ENCODE data around the gene MLXIP. TPM values are rescaled to one million over a fixed set of nuclear protein-coding genes. Genes with fewer than 3 reads are reported as not detected.

MLXIP gene
- total and polyA plus RNA-seq, 9 of the 15 experiments (the other 6 are each of a cell fraction or from before 2014, with no cell fraction given): 2.2 to 66.3 (median 18.1) TPM

GRCh38 chr12:122096591-122097149 is 18.1 kb downstream of the MLXIP start (continued):
- TF ChIP-seq C11orf30 (IDR thresholded peaks at IDR 0.05; ENCODE audit: low read depth): peak; percentile 58; the same call in 1 of the 2 replicates
- TF ChIP-seq CREB5 (CRISPR knock-in tag; IDR thresholded peaks at IDR 0.05): no peak
- TF ChIP-seq KDM4B (IDR thresholded peaks at IDR 0.05; ENCODE audit: borderline replicate concordance in 2 of 2, low read depth in 1 of 2): no peak
- TF ChIP-seq, protein P1, sequence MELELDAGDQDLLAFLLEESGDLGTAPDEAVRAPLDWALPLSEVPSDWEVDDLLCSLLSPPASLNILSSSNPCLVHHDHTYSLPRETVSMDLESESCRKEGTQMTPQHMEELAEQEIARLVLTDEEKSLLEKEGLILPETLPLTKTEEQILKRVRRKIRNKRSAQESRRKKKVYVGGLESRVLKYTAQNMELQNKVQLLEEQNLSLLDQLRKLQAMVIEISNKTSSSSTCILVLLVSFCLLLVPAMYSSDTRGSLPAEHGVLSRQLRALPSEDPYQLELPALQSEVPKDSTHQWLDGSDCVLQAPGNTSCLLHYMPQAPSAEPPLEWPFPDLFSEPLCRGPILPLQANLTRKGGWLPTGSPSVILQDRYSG (tag; conservative IDR thresholded peaks at IDR 0.05; ENCODE audit: low read depth): no peak
- TF ChIP-seq PHF21A (IDR thresholded peaks at IDR 0.05; ENCODE audit: borderline replicate concordance, low read depth): no peak
- no peak for TF ChIP-seq NFATC3 (IDR thresholded peaks at IDR 0.05)
- no peak for TF ChIP-seq IRF2 (CRISPR knock-in tag; IDR thresholded peaks at IDR 0.05)
- no peak for TF ChIP-seq ZNF717 (CRISPR knock-in tag; IDR thresholded peaks at IDR 0.05)
- no peak for TF ChIP-seq FOXK1 (CRISPR knock-in tag; IDR thresholded peaks at IDR 0.05; ENCODE audit: borderline replicate concordance)
- no peak for TF ChIP-seq MEIS2 (IDR thresholded peaks at IDR 0.05; ENCODE audit: partially characterized antibody)
- TF ChIP-seq RBM39 (optimal IDR thresholded peaks at IDR 0.05; ENCODE audit: low read depth, low read length): no peak
- no peak for TF ChIP-seq TSHZ1 (CRISPR knock-in tag; IDR thresholded peaks at IDR 0.05)
- no peak for TF ChIP-seq SP1 (CRISPR knock-in tag; IDR thresholded peaks at IDR 0.05)
- no peak for TF ChIP-seq ZNF699 (CRISPR knock-in tag; IDR thresholded peaks at IDR 0.05; ENCODE audit: insufficient replicate concordance)
- TF ChIP-seq XRCC3 (IDR thresholded peaks at IDR 0.05): no peak
- no peak for TF ChIP-seq LCOR (CRISPR knock-in tag; IDR thresholded peaks at IDR 0.05)
- TF ChIP-seq ZNF253 (CRISPR knock-in tag; conservative IDR thresholded peaks at IDR 0.05): no peak
- no peak for TF ChIP-seq ZNF778 (CRISPR knock-in tag; IDR thresholded peaks at IDR 0.05)

All from K562 (cell line).